Testis (tissue), 3 donors: ENCODE data around the gene ANXA4. TPM values are rescaled to one million over a fixed set of nuclear protein-coding genes. Genes with fewer than 3 reads are reported as not detected.

Experiments used
- DNase-seq: peaks from one replicate; pipeline ENCODE4 v3.0.0-alpha.2; 2019
- H3K27ac ChIP-seq, 2 donors: fragments of 200-600 bp; sonication (generic); one replicate each; pipeline ENCODE4 v1.5.1; 2019
- H3K27me3 ChIP-seq: fragments of 200-600 bp; sonication (generic); one replicate; pipeline ENCODE4 v1.5.1; 2019
- H3K36me3 ChIP-seq: fragments of 200-600 bp; sonication (generic); one replicate; pipeline ENCODE4 v1.5.1; 2017; ENCODE audit warnings: low read depth; ENCODE audit errors: missing control alignments
- H3K4me1 ChIP-seq: fragments of 200-600 bp; sonication (generic); one replicate; pipeline ENCODE4 v1.5.1; 2019
- H3K4me3 ChIP-seq, 2 donors: fragments of 200-600 bp; sonication (generic); one replicate each; pipeline ENCODE4 v1.5.1; 2017 to 2019
- H3K9me3 ChIP-seq: fragments of 200-600 bp; sonication (generic); one replicate; pipeline ENCODE4 v1.5.1; 2017
- CTCF ChIP-seq, 3 experiments: fragments of 450-650 bp in 2 of 3; fragments of 200-600 bp in 1 of 3; sonication (generic) in 1 of 3; IDR thresholded peaks; one replicate each; pipeline ENCODE4 v1.5.1; 2016 to 2019; ENCODE audit warnings: antibody characterized with exemption in 3 of 3, mild to moderate bottlenecking in 2 of 3, moderate library complexity in 1 of 3
- POLR2A ChIP-seq: fragments of 450-650 bp; IDR thresholded peaks from one replicate; pipeline ENCODE4 v1.6.1; 2017; ENCODE audit warnings: antibody characterized with exemption, mild to moderate bottlenecking, moderate library complexity
- WGBS, 2 donors: methylation state at CpG; one replicate each; pipeline ENCODE4 v1.1.5; 2018; 5-methylcytosine and 5-hydroxymethylcytosine counted together
- intact Hi-C: fragments of 100-400 bp; cut with DNase I; formaldehyde crosslinking; loops from one replicate; pipeline ENCODE4 v1.15.1; 2023; ENCODE audit warnings: low total_unique reads
- polyA plus RNA-seq: library from polyadenylated mRNA; stranded (reverse); fragments of 350-450 nt; fragmentation: Illumina TruSeq; extraction: RNeasy Lipid Tissue Mini Kit (QIAGEN cat#74804); gene quantifications from one replicate; pipeline ENCODE4 v1.2.3, GENCODE V29; 2014; ENCODE audit warnings: low read depth, low replicate concordance; ENCODE audit not compliant: insufficient read depth
- total RNA-seq, 2 donors: library from RNA; depleted of rRNA; stranded (reverse); fragments of >200 nt; gene quantifications; one replicate each; pipeline ENCODE4 v1.2.3, GENCODE V29; 2016

Gene ANXA4
- total and polyA plus RNA-seq, 3 donors from 2014 or later = 27.1 to 71.2 (median 30.2) TPM

DNA sequence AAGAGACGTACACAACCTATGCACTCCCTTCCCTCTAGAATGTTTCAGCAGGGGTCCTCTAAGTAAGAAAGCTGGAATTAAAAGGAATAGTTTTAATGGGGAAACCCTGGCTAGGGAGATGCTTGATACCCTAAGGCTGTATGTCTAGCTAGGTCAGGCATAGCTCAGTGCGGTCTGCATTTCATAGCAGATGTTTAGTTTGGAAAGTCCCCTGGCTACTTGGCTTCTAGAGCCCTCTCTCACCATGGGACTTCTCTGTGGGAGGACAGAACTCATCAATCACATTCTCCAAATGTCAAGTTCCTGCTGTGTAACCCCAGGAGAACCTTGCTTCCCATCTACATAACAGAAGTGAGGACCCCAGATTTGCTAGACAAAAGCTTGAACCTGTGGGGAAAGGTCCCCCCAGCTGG lies 24.1 kb upstream of the ANXA4 start:
- Histone ChIP-seq H3K9me3 (no peaks in the 10 kb centered on the region), H3K4me3 (no peak overlapping the region), H3K27me3 (no peaks in the 10 kb centered on the region), H3K27ac (no peak overlapping the region), H3K36me3 (no peaks in the 10 kb centered on the region), H3K4me1 (no peaks in the 10 kb centered on the region)
- no peak for DNase-seq
- WGBS, 2 donors = 56 to 71% methylated on average over 2 of the region's 2 CpGs
- intact Hi-C loops = loop anchor here (10.0 kb wide), 1 partner anchor 153 kb away; no protein-coding TSS in a partner anchor
- TF ChIP-seq POLR2A = no peak
- TF ChIP-seq CTCF (IDR thresholded peaks at IDR 0.05) = no peak

DNA sequence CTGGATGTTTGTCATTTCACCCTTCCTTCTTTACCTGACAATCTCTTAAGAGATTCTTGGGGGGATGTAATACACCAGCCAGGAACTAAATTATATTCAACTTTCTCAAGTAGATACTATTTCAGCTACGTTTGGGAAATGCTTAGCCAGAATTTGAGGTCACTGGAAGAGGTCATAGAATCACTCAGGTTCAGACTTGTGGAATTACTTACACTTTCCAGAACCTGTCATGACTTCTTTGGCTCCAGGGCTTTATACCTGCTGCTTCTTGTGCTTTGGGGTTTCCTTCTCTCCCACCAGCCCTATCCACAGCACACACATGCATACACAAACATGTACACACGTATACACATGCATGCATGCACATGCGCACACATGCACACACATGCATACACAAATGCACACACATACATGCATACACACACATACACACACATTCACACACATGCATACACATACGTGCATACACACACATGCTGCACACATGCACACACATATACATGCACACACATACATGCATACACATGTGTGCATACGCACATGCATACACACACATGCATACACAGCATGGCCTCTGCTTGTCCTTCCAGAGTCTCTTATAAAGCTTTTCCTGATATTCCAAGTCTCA lies 23.5 kb upstream of the ANXA4 start:
- intact Hi-C loops = loop anchor here (10.0 kb wide), 1 partner anchor 154 kb away; no protein-coding TSS in a partner anchor
- Histone ChIP-seq H3K36me3 (no peaks in the 10 kb centered on the region), H3K27ac (no peak overlapping the region), H3K4me1 (no peaks in the 10 kb centered on the region), H3K4me3 (no peak overlapping the region), H3K27me3 (no peaks in the 10 kb centered on the region), H3K9me3 (no peaks in the 10 kb centered on the region)
- no peak for TF ChIP-seq POLR2A
- TF ChIP-seq CTCF (IDR thresholded peaks at IDR 0.05) = no peak
- DNase-seq = no peak
- 81 to 86% methylated on average over 5 of the region's 5 CpGs for WGBS, 2 donors

- no peak for DNase-seq
- intact Hi-C loops = no loop called here
- 48 to 57% methylated on average over 1 of the region's 1 CpG for WGBS, 2 donors
- Histone ChIP-seq H3K36me3 (no peaks in the 10 kb centered on the region), H3K27me3 (no peaks in the 10 kb centered on the region), H3K27ac (no peak overlapping the region), H3K9me3 (no peaks in the 10 kb centered on the region), H3K4me1 (peaks cover 4% of the 10 kb centered on the region), H3K4me3 (no peak overlapping the region)
- TF ChIP-seq CTCF (IDR thresholded peaks at IDR 0.05) (peak in 1 of 3 experiments; percentile 37), POLR2A (no peak)
These were observed 21.5 kb upstream of the ANXA4 start for GRCh38 chr2:69720404-69720803.

DNA sequence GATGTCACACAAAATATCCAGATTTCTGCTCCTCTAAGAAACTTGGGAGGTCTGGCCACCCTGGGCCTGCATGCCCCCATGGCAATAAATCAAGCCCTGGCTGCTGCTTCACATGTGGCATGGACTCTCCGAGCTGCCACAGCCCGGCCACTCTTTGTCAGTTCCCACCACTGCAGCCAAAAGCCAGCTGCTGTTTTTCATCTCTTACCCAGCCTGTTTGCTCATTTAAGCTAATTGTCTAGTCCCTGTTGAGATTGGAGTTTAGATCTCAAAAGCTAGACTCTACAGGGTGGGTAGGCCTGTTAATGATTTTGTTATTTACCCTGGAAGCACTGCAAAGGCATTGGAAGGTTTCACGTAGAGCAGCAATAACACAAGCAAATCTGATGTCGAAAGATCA lies 20.9 kb upstream of the ANXA4 start:
- 79 to 85% methylated on average over 4 of the region's 4 CpGs for WGBS, 2 donors

More for the DNA sequence above, 20.9 kb upstream of the ANXA4 start:
- Histone ChIP-seq H3K27ac (no peak overlapping the region), H3K4me3 (no peak overlapping the region), H3K4me1 (peaks cover 4% of the 10 kb centered on the region), H3K27me3 (no peaks in the 10 kb centered on the region), H3K9me3 (no peaks in the 10 kb centered on the region), H3K36me3 (no peaks in the 10 kb centered on the region)
- no peak for DNase-seq
- intact Hi-C loops = no loop called here
- no peak for TF ChIP-seq POLR2A
- TF ChIP-seq CTCF (IDR thresholded peaks at IDR 0.05) = no peak
